Keratinocyte (primary cell): ENCODE data around the gene ZACN. TPM values are rescaled to one million over a fixed set of nuclear protein-coding genes. Genes with fewer than 3 reads are reported as not detected.

ENCODE experiments used
- DNase-seq: peaks from one replicate; pipeline ENCODE4 v3.0.0-alpha.2; 2011; ENCODE audit warnings: low read depth, missing footprints, low spot score
- FAIRE-seq: peaks from 2 replicates; lab custom pipeline; 2011; peaks lifted over from hg19 to GRCh38; lab: Jason Lieb, UNC
- H2AFZ ChIP-seq: 2 replicates; pipeline ENCODE4 v1.6.0; 2012; ENCODE audit warnings: low read length, control low read depth, inconsistent platforms; ENCODE audit not compliant: control insufficient read depth
- H3K27ac ChIP-seq: 2 replicates; pipeline ENCODE4 v1.5.1; 2011; ENCODE audit warnings: low read length; ENCODE audit not compliant: control insufficient read depth, insufficient read depth
- H3K27me3 ChIP-seq: 3 replicates; pipeline ENCODE4 v1.6.0; 2011; ENCODE audit warnings: low read length; ENCODE audit not compliant: control insufficient read depth, insufficient read depth; ENCODE audit errors: extremely low read depth
- H3K36me3 ChIP-seq, 2 experiments: 2 replicates in 1 of 2; 3 replicates in 1 of 2; pipeline ENCODE4 v1.5.1; 2011; ENCODE audit warnings: low read length in 2 of 2, mild to moderate bottlenecking in 1 of 2; ENCODE audit not compliant: control insufficient read depth in 2 of 2, insufficient read depth in 2 of 2; ENCODE audit errors: extremely low read depth in 1 of 2
- H3K4me1 ChIP-seq: 3 replicates; pipeline ENCODE4 v1.5.1; 2011; ENCODE audit warnings: low read length; ENCODE audit not compliant: control insufficient read depth, insufficient read depth; ENCODE audit errors: extremely low read depth
- H3K4me2 ChIP-seq: 3 replicates; pipeline ENCODE4 v1.6.0; 2011; ENCODE audit warnings: low read depth, low read length; ENCODE audit not compliant: control insufficient read depth, insufficient read depth; ENCODE audit errors: extremely low read depth
- H3K4me3 ChIP-seq, 3 experiments: fragments of 200-600 bp in 1 of 3; sonication (generic) in 1 of 3; 2 replicates in 2 of 3; 3 replicates in 1 of 3; pipeline ENCODE4 v1.5.1; 2011 to 2016; ENCODE audit warnings: low read length in 3 of 3, mild to moderate bottlenecking in 3 of 3, control low read depth in 2 of 3, inconsistent platforms in 1 of 3, low read depth in 1 of 3, mixed read lengths in 1 of 3, mixed run types in 1 of 3, moderate library complexity in 1 of 3; ENCODE audit not compliant: control insufficient read depth in 2 of 3, insufficient read depth in 2 of 3; ENCODE audit errors: extremely low read depth in 1 of 3
- H3K79me2 ChIP-seq: 2 replicates; pipeline ENCODE4 v1.6.0; 2012; ENCODE audit warnings: low read length; ENCODE audit not compliant: control insufficient read depth, insufficient read depth
- H3K9ac ChIP-seq: 3 replicates; pipeline ENCODE4 v1.6.0; 2011; ENCODE audit warnings: low read length; ENCODE audit not compliant: control insufficient read depth, insufficient read depth; ENCODE audit errors: extremely low read depth
- H3K9me1 ChIP-seq: 3 replicates; pipeline ENCODE4 v1.6.0; 2011; ENCODE audit warnings: low read length; ENCODE audit not compliant: control insufficient read depth, insufficient read depth; ENCODE audit errors: extremely low read depth
- H3K9me3 ChIP-seq: 2 replicates; pipeline ENCODE4 v1.5.1; 2012; ENCODE audit warnings: low read depth, low read length; ENCODE audit not compliant: control insufficient read depth
- H4K20me1 ChIP-seq: 3 replicates; pipeline ENCODE4 v1.6.0; 2011; ENCODE audit warnings: low read length; ENCODE audit not compliant: control insufficient read depth, insufficient read depth; ENCODE audit errors: extremely low read depth
- EZH2 ChIP-seq: IDR thresholded peaks from one replicate; pipeline ENCODE4 v1.6.1; 2012; ENCODE audit warnings: inconsistent platforms, mild to moderate bottlenecking, low read length, moderate library complexity
- dilution Hi-C: fragments of 300-500 bp; cut with MboI; formaldehyde crosslinking; loops from one replicate; pipeline ENCODE4 v1.7.0; 2020; ENCODE audit warnings: low sequenced_read_pairs; ENCODE audit not compliant: extremely low pct_ligation_motif_present
- polyA plus RNA-seq, 5 experiments: library from polyadenylated mRNA; depleted of rRNA in 3 of 5; stranded (reverse) in 3 of 5; stranded (forward) in 1 of 5; unstranded in 1 of 5; fragments of >200 nt; gene quantifications; 1 replicate in 1 of 5; 2 replicates in 3 of 5; 3 replicates in 1 of 5; pipeline versions ENCODE4 v1.2.1 to v1.2.3, GENCODE V29; 2011 to 2012; ENCODE audit warnings: missing spikeins in 2 of 5, low read depth in 1 of 5, low replicate concordance in 1 of 5
- TF ChIP-seq, protein P1 (sequence below), 3 experiments: IDR thresholded peaks in 1 of 3; conservative IDR thresholded peaks in 1 of 3; optimal IDR thresholded peaks in 1 of 3; 2 replicates in 2 of 3; 3 replicates in 1 of 3; pipeline versions ENCODE3 to v1.5.1; 2011; ENCODE audit warnings: low read length in 3 of 3, mild to moderate bottlenecking in 3 of 3, moderate library complexity in 2 of 3, control low read depth in 1 of 3, inconsistent platforms in 1 of 3; ENCODE audit not compliant: insufficient read depth in 2 of 3; ENCODE audit errors: extremely low read depth in 1 of 3

Gene ZACN
- polyA plus RNA-seq, 1 donor (not counting 4 experiments of a cell fraction or from before 2014, with no cell fraction given), result not detected

DNA sequence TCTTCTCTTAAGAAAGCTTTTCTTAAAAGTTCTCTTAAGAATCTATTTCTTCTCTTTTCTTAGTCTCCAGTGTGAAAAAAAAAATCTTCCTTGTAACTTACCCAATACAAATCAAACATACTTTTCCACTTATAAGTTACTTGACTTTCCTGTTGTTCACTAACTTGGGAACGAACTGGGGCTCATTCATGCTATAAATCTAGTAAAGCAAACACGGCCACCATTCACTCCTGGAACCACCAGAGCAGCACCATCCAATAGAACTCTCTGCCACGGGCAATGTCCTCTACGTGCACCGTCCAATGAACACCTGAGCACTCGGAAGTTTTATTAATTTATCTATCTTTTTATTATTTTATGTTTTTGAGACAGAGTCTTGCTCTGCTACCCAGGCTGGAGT is 27.4 kb upstream of the ZACN start:
- Histone ChIP-seq H2AFZ (no peak overlapping the region), H3K9me3 (no peaks in the 10 kb centered on the region), H3K4me1 (peaks cover 27% of the 10 kb centered on the region), H3K4me2 (no peak overlapping the region), H3K27me3 (no peaks in the 10 kb centered on the region), H3K9ac (no peak overlapping the region), H3K36me3 (peaks cover 23 to 47% of the 10 kb centered on the region in 2 experiments), H4K20me1 (no peaks in the 10 kb centered on the region), H3K9me1 (peaks cover 3% of the 10 kb centered on the region), H3K79me2 (peaks cover 7% of the 10 kb centered on the region), H3K27ac (no peak overlapping the region), H3K4me3 (no peak overlapping the region)
- dilution Hi-C loops, result no loop called here
- no peak for DNase-seq
- TF ChIP-seq EZH2, result no peak
- TF ChIP-seq, protein P1, sequence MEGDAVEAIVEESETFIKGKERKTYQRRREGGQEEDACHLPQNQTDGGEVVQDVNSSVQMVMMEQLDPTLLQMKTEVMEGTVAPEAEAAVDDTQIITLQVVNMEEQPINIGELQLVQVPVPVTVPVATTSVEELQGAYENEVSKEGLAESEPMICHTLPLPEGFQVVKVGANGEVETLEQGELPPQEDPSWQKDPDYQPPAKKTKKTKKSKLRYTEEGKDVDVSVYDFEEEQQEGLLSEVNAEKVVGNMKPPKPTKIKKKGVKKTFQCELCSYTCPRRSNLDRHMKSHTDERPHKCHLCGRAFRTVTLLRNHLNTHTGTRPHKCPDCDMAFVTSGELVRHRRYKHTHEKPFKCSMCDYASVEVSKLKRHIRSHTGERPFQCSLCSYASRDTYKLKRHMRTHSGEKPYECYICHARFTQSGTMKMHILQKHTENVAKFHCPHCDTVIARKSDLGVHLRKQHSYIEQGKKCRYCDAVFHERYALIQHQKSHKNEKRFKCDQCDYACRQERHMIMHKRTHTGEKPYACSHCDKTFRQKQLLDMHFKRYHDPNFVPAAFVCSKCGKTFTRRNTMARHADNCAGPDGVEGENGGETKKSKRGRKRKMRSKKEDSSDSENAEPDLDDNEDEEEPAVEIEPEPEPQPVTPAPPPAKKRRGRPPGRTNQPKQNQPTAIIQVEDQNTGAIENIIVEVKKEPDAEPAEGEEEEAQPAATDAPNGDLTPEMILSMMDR (optimal IDR thresholded peaks at IDR 0.05 in 1 of 3, IDR thresholded peaks at IDR 0.05 in 1 of 3, conservative IDR thresholded peaks at IDR 0.05 in 1 of 3; ENCODE audit: extremely low read depth in 1 of 3, insufficient read depth in 2 of 3, low read length in 3 of 3), result no peak
- no peak for FAIRE-seq

- no peaks in the 10 kb centered on the region for H4K20me1 ChIP-seq
- peaks cover 19 to 46% of the 10 kb centered on the region in 2 experiments for H3K36me3 ChIP-seq
- peaks cover 7% of the 10 kb centered on the region for H3K79me2 ChIP-seq
- no peaks in the 10 kb centered on the region for H3K9me3 ChIP-seq
- no peak for TF ChIP-seq EZH2
- TF ChIP-seq, protein P1 (optimal IDR thresholded peaks at IDR 0.05 in 1 of 3, IDR thresholded peaks at IDR 0.05 in 1 of 3, conservative IDR thresholded peaks at IDR 0.05 in 1 of 3; ENCODE audit: extremely low read depth in 1 of 3, insufficient read depth in 2 of 3, low read length in 3 of 3), result no peak
- DNase-seq (peak; percentile 38), FAIRE-seq (peak; percentile 20)
- H3K27ac ChIP-seq, result peak overlapping the region; percentile 99
- peak overlapping the region; percentile 81 for H3K9ac ChIP-seq
- no peaks in the 10 kb centered on the region for H3K27me3 ChIP-seq
- H3K4me2 ChIP-seq, result peak overlapping the region; percentile 99
- dilution Hi-C loops, result no loop called here
- peaks cover 3% of the 10 kb centered on the region for H3K9me1 ChIP-seq
- H3K4me3 ChIP-seq, result peak overlapping the region; percentile 11 to 72 (median 55)
- peaks cover 27% of the 10 kb centered on the region for H3K4me1 ChIP-seq
- no peak overlapping the region for H2AFZ ChIP-seq
Measured at GRCh38 chr17:76053246-76054111, 25.5 kb upstream of the ZACN start.
